B cell (primary cell): Measurements from ENCODE around the gene LRFN5. TPM values are rescaled to one million over a fixed set of nuclear protein-coding genes. Genes with fewer than 3 reads are reported as not detected.

ENCODE experiments used
- ATAC-seq: fragments of 200-7000 bp; cut with Tn5 transposase; one replicate; pipeline ENCODE4 v1.10.0; 2021; ENCODE audit warnings: low read depth, mild to moderate bottlenecking, moderate number of reproducible peaks, moderate library complexity
- CTCF ChIA-PET: fragments of 350-600 bp; sonication (Branson Sonifier 250); formaldehyde crosslinking; loops from one replicate; lab custom pipeline; 2021; ENCODE audit warnings: antibody characterized with exemption, inconsistent platforms; lab: Charles Lee
- POLR2A ChIA-PET: fragments of 350-600 bp; sonication (Branson Sonifier 250); formaldehyde crosslinking; loops from one replicate; lab custom pipeline; 2021; ENCODE audit warnings: antibody characterized with exemption; lab: Charles Lee
- DNase-seq: peaks from one replicate; pipeline ENCODE4 v3.0.0; 2013
- H2AFZ ChIP-seq: 2 replicates; pipeline ENCODE4 v1.6.1; 2012; ENCODE audit warnings: mild to moderate bottlenecking, low read depth, low read length; ENCODE audit not compliant: insufficient read depth, poor library complexity, severe bottlenecking
- H3K27ac ChIP-seq, 2 donors: 1 replicate in 1 of 2; 2 replicates in 1 of 2; pipeline ENCODE4 v1.5.1; 2012 to 2013; ENCODE audit warnings: low read length in 2 of 2, mild to moderate bottlenecking in 2 of 2, moderate library complexity in 1 of 2
- H3K27me3 ChIP-seq, 4 experiments: fragments of 200-600 bp in 1 of 4; sonication (generic) in 1 of 4; replicated peaks in 1 of 4; 1 replicate in 2 of 4; 2 replicates in 2 of 4; pipeline versions ENCODE4 v1.6.1 to v1.7.0; 2013 to 2016; ENCODE audit warnings: low read length in 3 of 4, mild to moderate bottlenecking in 2 of 4, mixed read lengths in 1 of 4, moderate library complexity in 1 of 4; ENCODE audit not compliant: insufficient read depth in 4 of 4, control insufficient read depth in 3 of 4; ENCODE audit errors: control extremely low read depth in 1 of 4
- H3K36me3 ChIP-seq, 2 experiments: replicated peaks in 1 of 2; 1 replicate in 1 of 2; 2 replicates in 1 of 2; pipeline versions ENCODE4 v1.6.1 to v1.7.1; 2013; ENCODE audit warnings: low read length in 1 of 2; ENCODE audit not compliant: insufficient read depth in 2 of 2, control insufficient read depth in 1 of 2; ENCODE audit errors: control extremely low read depth in 1 of 2, extremely low read depth in 1 of 2
- H3K4me1 ChIP-seq, 2 donors: fragments of 200-600 bp in 1 of 2; sonication (generic) in 1 of 2; 1 replicate in 1 of 2; 2 replicates in 1 of 2; pipeline versions ENCODE4 v1.5.1 to v1.6.1; 2013 to 2017; ENCODE audit warnings: low read length in 2 of 2; ENCODE audit not compliant: control insufficient read depth in 2 of 2, insufficient read depth in 2 of 2
- H3K4me2 ChIP-seq: replicated peaks from 2 replicates; pipeline ENCODE3; 2012; ENCODE audit warnings: mild to moderate bottlenecking, low read depth, low read length; ENCODE audit not compliant: poor library complexity, severe bottlenecking
- H3K4me3 ChIP-seq, 5 experiments: fragments of 200-600 bp in 1 of 5; sonication (generic) in 1 of 5; 1 replicate in 3 of 5; 2 replicates in 2 of 5; pipeline versions ENCODE4 v1.5.1 to v1.7.0; 2011 to 2016; ENCODE audit warnings: low read length in 4 of 5, mild to moderate bottlenecking in 4 of 5, low read depth in 2 of 5, control low read depth in 1 of 5, moderate library complexity in 1 of 5; ENCODE audit not compliant: insufficient read depth in 1 of 5; ENCODE audit errors: control extremely low read depth in 1 of 5, extremely low read depth in 1 of 5
- H3K79me2 ChIP-seq: fragments of 200-600 bp; sonication (generic); one replicate; pipeline ENCODE4 v1.6.0; 2016; ENCODE audit warnings: low read length; ENCODE audit not compliant: control insufficient read depth, insufficient read depth
- H3K9ac ChIP-seq: fragments of 200-600 bp; sonication (generic); 2 replicates; pipeline ENCODE4 v1.6.1; 2017; ENCODE audit warnings: mild to moderate bottlenecking, low read length, moderate library complexity
- H3K9me3 ChIP-seq, 3 donors: one replicate each; pipeline versions ENCODE4 v1.6.1 to v1.7.1; 2013; ENCODE audit warnings: low read length in 2 of 3; ENCODE audit not compliant: control insufficient read depth in 2 of 3, insufficient read depth in 1 of 3; ENCODE audit errors: control extremely low read depth in 1 of 3
- H4K20me1 ChIP-seq: 2 replicates; pipeline ENCODE4 v1.6.0; 2012; ENCODE audit warnings: mild to moderate bottlenecking, low read length; ENCODE audit not compliant: insufficient read depth, control insufficient read depth, poor library complexity, severe bottlenecking
- H3K27ac Mint-ChIP-seq: one replicate; pipeline ENCODE4 v1.8.0; 2021; ENCODE audit warnings: mixed read lengths
- H3K27me3 Mint-ChIP-seq: one replicate; pipeline ENCODE4 v1.8.0; 2021; ENCODE audit warnings: mixed read lengths
- H3K4me1 Mint-ChIP-seq: one replicate; pipeline ENCODE4 v1.8.0; 2021; ENCODE audit warnings: mixed read lengths
- H3K4me3 Mint-ChIP-seq: one replicate; pipeline ENCODE4 v1.8.0; 2021; ENCODE audit warnings: mixed read lengths
- H3K9me3 Mint-ChIP-seq: one replicate; pipeline ENCODE4 v1.8.0; 2022; ENCODE audit warnings: mixed read lengths; ENCODE audit not compliant: insufficient read depth
- EZH2 ChIP-seq: IDR thresholded peaks from 2 replicates; pipeline ENCODE4 v1.6.1; 2012; ENCODE audit warnings: borderline replicate concordance, low read depth, mild to moderate bottlenecking, moderate library complexity, low read length; ENCODE audit not compliant: insufficient read depth, poor library complexity, severe bottlenecking
- WGBS: methylation state at CpG from one replicate; pipeline ENCODE4 v1.1.5; 2013; ENCODE audit warnings: missing lambda C conversion rate; ENCODE audit not compliant: insufficient coverage; 5-methylcytosine and 5-hydroxymethylcytosine counted together
- intact Hi-C: fragments of 100-400 bp; cut with micrococcal nuclease; formaldehyde crosslinking; loops from one replicate; pipeline ENCODE4 v1.10.0; 2022
- polyA plus RNA-seq: library from polyadenylated mRNA; depleted of rRNA; stranded (reverse); fragments of >200 nt; gene quantifications from 2 replicates; pipeline ENCODE4 v1.2.3, GENCODE V29; 2012
- total RNA-seq, 2 donors: library from RNA; stranded (reverse); fragments of 120-200 nt in 1 of 2; gene quantifications; 1 replicate in 1 of 2; 2 replicates in 1 of 2; pipeline versions ENCODE4 v1.2.3 to v1.2.4, GENCODE V29; 2013 to 2022
- TF ChIP-seq, protein P1 (sequence below): fragments of 200-600 bp; IDR thresholded peaks from one replicate; pipeline ENCODE4 v1.8.0; 2022; ENCODE audit warnings: antibody characterized with exemption, mild to moderate bottlenecking

The LRFN5 gene
- total and polyA plus RNA-seq, 2 donors (not counting 1 experiment from before 2014, with no cell fraction given): 0.30 TPM; not detected in 1

DNA sequence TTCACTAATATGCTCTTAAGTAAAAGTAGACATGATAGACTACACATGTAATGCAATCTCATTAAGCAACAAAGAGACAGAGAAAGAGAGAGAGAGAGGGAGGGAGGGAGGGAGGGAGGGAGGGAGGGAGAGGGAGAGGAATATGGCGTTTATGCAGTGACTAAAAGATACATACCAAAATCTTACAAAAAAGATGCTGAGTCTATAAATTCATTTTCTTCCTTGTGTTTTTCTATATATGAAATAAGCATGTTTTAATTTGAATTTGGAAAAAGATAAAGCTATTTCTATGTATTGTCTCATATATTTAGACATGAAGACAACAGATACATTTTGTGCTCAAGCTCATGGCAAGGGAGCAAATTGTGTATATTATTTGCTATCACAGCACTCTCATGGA lies 44.1 kb downstream of the LRFN5 start:
- H3K4me3 ChIP-seq: no peak overlapping the region
- no peaks in the 10 kb centered on the region for H4K20me1 ChIP-seq
- no peak overlapping the region for H3K4me3 Mint-ChIP-seq
- no peaks in the 10 kb centered on the region for H3K79me2 ChIP-seq
- H3K9ac ChIP-seq: no peak overlapping the region
- H3K36me3 ChIP-seq: no peaks in the 10 kb centered on the region
- TF ChIP-seq, protein P1, sequence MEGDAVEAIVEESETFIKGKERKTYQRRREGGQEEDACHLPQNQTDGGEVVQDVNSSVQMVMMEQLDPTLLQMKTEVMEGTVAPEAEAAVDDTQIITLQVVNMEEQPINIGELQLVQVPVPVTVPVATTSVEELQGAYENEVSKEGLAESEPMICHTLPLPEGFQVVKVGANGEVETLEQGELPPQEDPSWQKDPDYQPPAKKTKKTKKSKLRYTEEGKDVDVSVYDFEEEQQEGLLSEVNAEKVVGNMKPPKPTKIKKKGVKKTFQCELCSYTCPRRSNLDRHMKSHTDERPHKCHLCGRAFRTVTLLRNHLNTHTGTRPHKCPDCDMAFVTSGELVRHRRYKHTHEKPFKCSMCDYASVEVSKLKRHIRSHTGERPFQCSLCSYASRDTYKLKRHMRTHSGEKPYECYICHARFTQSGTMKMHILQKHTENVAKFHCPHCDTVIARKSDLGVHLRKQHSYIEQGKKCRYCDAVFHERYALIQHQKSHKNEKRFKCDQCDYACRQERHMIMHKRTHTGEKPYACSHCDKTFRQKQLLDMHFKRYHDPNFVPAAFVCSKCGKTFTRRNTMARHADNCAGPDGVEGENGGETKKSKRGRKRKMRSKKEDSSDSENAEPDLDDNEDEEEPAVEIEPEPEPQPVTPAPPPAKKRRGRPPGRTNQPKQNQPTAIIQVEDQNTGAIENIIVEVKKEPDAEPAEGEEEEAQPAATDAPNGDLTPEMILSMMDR: no peak
- TF ChIP-seq EZH2: no peak
- H3K27me3 ChIP-seq: no peaks in the 10 kb centered on the region
- CTCF ChIA-PET: no interaction called here
- intact Hi-C loops: no loop called here
- no peaks in the 10 kb centered on the region for H3K9me3 ChIP-seq
- H3K27ac ChIP-seq: no peak overlapping the region
- no peaks in the 10 kb centered on the region for H3K27me3 Mint-ChIP-seq
- no peaks in the 10 kb centered on the region for H3K9me3 Mint-ChIP-seq
- DNase-seq (no peak), ATAC-seq (no peak)
- H3K4me2 ChIP-seq: no peak overlapping the region
- no peaks in the 10 kb centered on the region for H3K4me1 Mint-ChIP-seq
- H2AFZ ChIP-seq: no peak overlapping the region
- POLR2A ChIA-PET: no interaction called here
- no CpG with 5 or more reads among the region's 1 CpG for WGBS
- H3K4me1 ChIP-seq: no peaks in the 10 kb centered on the region
- no peak overlapping the region for H3K27ac Mint-ChIP-seq

GRCh38 chr14:41654196-41654595 lies 47.5 kb downstream of the LRFN5 start:
- no peaks in the 10 kb centered on the region for H3K27me3 Mint-ChIP-seq
- TF ChIP-seq EZH2: no peak
- TF ChIP-seq, protein P1: no peak
- DNase-seq (no peak), ATAC-seq (no peak)
- H3K27ac Mint-ChIP-seq: no peak overlapping the region
- no CpG with 5 or more reads among the region's 1 CpG for WGBS
- no peaks in the 10 kb centered on the region for H3K36me3 ChIP-seq
- no peak overlapping the region for H3K27ac ChIP-seq
- no peaks in the 10 kb centered on the region for H3K9me3 Mint-ChIP-seq
- ChIA-PET POLR2A (no interaction called here), CTCF (no interaction called here)
- no peaks in the 10 kb centered on the region for H4K20me1 ChIP-seq
- no peaks in the 10 kb centered on the region for H3K4me1 ChIP-seq
- no peak overlapping the region for H2AFZ ChIP-seq
- H3K27me3 ChIP-seq: no peaks in the 10 kb centered on the region
- H3K9ac ChIP-seq: no peak overlapping the region
- H3K4me3 ChIP-seq: no peak overlapping the region
- no peak overlapping the region for H3K4me2 ChIP-seq
- H3K9me3 ChIP-seq: no peaks in the 10 kb centered on the region
- no peaks in the 10 kb centered on the region for H3K79me2 ChIP-seq
- H3K4me1 Mint-ChIP-seq: no peaks in the 10 kb centered on the region
- intact Hi-C loops: no loop called here
- no peak overlapping the region for H3K4me3 Mint-ChIP-seq
